GM12865 (cell line): ENCODE measurements around the gene SERINC5.

Experiments used
- DNase-seq: peaks from one replicate; pipeline ENCODE4 v3.0.0; 2010; ENCODE audit warnings: low read depth
- H3K4me3 ChIP-seq: 2 replicates; pipeline ENCODE4 v1.5.1; 2011; ENCODE audit warnings: mild to moderate bottlenecking, low read depth, low read length, control low read depth
- CTCF ChIP-seq: IDR thresholded peaks from 2 replicates; pipeline ENCODE4 v1.5.1; 2011; ENCODE audit warnings: low read length, control low read depth, low read depth, inconsistent platforms; ENCODE audit not compliant: insufficient read depth; ENCODE audit errors: missing control alignments

SERINC5 gene

DNA sequence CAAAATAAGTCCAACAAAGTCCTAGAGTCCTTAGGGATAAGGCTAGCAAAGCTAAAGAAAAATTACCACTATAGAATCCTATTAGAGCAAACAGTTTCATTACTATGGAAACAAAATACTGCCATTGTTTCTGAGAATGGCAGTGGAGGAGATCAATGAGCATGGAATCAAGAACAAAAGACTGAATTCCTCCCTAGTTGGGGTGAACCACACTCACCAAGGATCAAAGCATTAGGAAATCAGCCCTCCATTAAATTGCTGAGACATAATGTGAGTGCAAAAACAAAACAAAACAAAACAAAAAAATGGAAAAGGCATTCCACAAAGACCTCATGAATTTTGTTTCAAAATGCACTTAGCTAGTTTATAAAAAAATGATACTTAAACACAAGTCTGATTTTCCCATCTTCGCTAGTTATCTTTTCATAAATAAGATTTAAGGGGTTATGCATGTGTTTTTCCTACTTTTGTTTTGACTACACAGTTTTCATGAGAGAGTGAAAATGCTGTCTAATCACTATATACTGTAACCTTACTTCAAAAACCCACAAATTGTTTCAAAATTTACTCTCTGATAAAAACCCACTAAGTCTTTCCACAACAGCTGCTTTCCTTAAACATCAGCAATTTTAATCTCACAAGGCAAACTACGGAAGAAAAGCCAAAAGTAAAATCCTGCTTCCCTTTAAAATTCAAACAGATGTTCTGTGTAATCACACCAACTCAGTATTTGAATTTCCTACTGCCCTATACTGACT lies 9.7 kb downstream of the SERINC5 start:
- TF ChIP-seq CTCF = no peak
- no peak overlapping the region for H3K4me3 ChIP-seq
- DNase-seq = no peak

GRCh38 chr5:80243567-80243966 lies 12.3 kb downstream of the SERINC5 start:
- no peak for DNase-seq
- H3K4me3 ChIP-seq = no peak overlapping the region
- TF ChIP-seq CTCF = no peak

- no peak for DNase-seq
- no peak for TF ChIP-seq CTCF
- H3K4me3 ChIP-seq = no peak overlapping the region
Measured at GRCh38 chr5:80242849-80243248, 13.0 kb downstream of the SERINC5 start.

GRCh38 chr5:80240368-80240986 lies 15.4 kb downstream of the SERINC5 start:
- no peak overlapping the region for H3K4me3 ChIP-seq
- no peak for DNase-seq
- no peak for TF ChIP-seq CTCF

GRCh38 chr5:80239680-80240367 lies 16.0 kb downstream of the SERINC5 start:
- no peak overlapping the region for H3K4me3 ChIP-seq
- TF ChIP-seq CTCF = no peak
- DNase-seq = no peak

- TF ChIP-seq CTCF = no peak
- no peak overlapping the region for H3K4me3 ChIP-seq
- DNase-seq = no peak
Measured at GRCh38 chr5:80238778-80239679, 16.8 kb downstream of the SERINC5 start.
